Stimulated activated memory B cell treated with anti-CD40 and anti-IgM and Interleukin-4, amounts not matched to agents 10 μg/mL and 1 μg/mL and 100 μg/mL, for 72 hours (primary cell): Measurements from ENCODE around the gene BUD13.
"Not testable (repeated sequence)": the region's sequence is repeated elsewhere in the genome, so short reads cannot be mapped to it uniquely, and the experiment has no call there.

Experiments
- ATAC-seq: fragments of 150-1000 bp; cut with Tn5 transposase; 2 replicates; pipeline ENCODE4 v1.10.0; 2021
- H3K27ac Mint-ChIP-seq: one replicate; pipeline ENCODE4 v1.8.0; 2022; ENCODE audit warnings: mild to moderate bottlenecking, mixed read lengths
- H3K27me3 Mint-ChIP-seq: one replicate; pipeline ENCODE4 v1.8.0; 2022; ENCODE audit warnings: mixed read lengths
- H3K36me3 Mint-ChIP-seq: one replicate; pipeline ENCODE4 v1.8.0; 2022; ENCODE audit warnings: mixed read lengths
- H3K4me1 Mint-ChIP-seq: one replicate; pipeline ENCODE4 v1.8.0; 2022; ENCODE audit warnings: mixed read lengths
- H3K4me3 Mint-ChIP-seq: one replicate; pipeline ENCODE4 v1.8.0; 2022; ENCODE audit warnings: mild to moderate bottlenecking, moderate library complexity, mixed read lengths
- H3K9me3 Mint-ChIP-seq: one replicate; pipeline ENCODE4 v1.8.0; 2022; ENCODE audit warnings: mixed read lengths

Gene BUD13, protein sequence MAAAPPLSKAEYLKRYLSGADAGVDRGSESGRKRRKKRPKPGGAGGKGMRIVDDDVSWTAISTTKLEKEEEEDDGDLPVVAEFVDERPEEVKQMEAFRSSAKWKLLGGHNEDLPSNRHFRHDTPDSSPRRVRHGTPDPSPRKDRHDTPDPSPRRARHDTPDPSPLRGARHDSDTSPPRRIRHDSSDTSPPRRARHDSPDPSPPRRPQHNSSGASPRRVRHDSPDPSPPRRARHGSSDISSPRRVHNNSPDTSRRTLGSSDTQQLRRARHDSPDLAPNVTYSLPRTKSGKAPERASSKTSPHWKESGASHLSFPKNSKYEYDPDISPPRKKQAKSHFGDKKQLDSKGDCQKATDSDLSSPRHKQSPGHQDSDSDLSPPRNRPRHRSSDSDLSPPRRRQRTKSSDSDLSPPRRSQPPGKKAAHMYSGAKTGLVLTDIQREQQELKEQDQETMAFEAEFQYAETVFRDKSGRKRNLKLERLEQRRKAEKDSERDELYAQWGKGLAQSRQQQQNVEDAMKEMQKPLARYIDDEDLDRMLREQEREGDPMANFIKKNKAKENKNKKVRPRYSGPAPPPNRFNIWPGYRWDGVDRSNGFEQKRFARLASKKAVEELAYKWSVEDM

DNA sequence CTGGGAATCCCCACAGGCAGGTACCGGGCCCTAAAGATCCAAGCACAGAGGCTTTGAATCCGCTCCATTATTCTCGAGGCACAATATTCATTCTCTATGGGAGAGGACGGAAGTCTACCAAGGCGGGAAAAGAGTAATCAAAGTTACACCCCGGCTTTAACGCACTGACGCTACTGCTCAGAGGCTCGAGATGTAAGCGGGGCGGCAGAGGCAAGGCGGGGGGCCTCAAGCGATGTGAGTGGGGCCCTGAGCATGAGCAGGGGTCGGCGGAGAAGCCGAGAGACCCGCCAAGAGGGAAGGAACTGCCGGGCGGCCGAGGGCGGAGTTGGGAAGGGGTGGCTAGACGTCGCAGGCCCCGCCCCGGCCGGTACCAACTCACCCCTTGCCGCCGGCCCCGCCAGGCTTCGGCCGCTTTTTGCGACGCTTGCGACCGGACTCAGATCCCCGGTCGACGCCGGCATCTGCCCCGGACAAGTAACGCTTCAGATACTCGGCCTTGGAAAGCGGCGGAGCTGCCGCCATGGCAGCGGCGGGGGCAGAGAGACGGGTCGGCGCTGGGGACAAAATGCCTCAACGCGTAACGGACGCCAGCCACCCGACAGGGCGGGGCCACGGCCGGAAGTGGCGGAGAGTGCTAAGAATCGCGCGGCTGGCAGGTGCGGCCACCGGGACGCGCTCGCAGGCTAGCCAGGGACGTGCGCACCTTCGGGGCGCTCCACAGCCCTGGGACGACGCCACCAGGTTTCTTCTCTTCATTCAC lies at the start of gene BUD13:
Gene BUD13, minus strand, starts transcription at position 545 of the 760 bp plus-strand sequence. Its CDS starts 23 bp downstream, at position 522.
- Mint-ChIP-seq H3K4me1 (peaks cover 37% of the 10 kb centered on the region), H3K27ac (peak within 1 kb of the TSS; percentile 93), H3K27me3 (no peaks in the 10 kb centered on the region), H3K4me3 (peak within 1 kb of the TSS; percentile 99), H3K9me3 (no peaks in the 10 kb centered on the region), H3K36me3 (peaks cover 22% of the 10 kb centered on the region)
- peak; percentile 96 for ATAC-seq

DNA sequence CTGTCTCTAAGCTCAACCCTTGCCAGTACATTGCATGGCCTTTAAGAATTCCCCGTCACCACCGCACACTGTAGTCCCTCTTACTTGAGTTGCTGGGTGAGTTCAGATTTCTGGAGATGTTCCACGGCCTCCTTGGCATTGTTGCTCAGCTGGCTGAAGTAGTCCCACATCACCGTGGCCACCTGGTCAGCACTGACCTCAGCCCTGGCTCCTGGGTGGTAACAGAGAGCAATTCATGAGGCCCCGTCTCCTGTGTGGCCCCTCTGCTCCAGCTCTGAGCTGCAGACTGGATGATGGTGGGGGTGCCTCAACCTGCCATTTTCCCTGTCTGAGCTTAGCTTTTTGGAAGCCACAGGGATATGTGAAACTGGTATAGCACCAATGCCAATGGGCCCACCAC lies 49.8 kb upstream of the BUD13 start:
- no peak overlapping the region for H3K27ac Mint-ChIP-seq
- H3K36me3 Mint-ChIP-seq, result no peaks in the 10 kb centered on the region
- no peaks in the 10 kb centered on the region for H3K9me3 Mint-ChIP-seq
- no peak overlapping the region for H3K4me3 Mint-ChIP-seq
- no peak for ATAC-seq
- no peaks in the 10 kb centered on the region for H3K4me1 Mint-ChIP-seq
- no peaks in the 10 kb centered on the region for H3K27me3 Mint-ChIP-seq

DNA sequence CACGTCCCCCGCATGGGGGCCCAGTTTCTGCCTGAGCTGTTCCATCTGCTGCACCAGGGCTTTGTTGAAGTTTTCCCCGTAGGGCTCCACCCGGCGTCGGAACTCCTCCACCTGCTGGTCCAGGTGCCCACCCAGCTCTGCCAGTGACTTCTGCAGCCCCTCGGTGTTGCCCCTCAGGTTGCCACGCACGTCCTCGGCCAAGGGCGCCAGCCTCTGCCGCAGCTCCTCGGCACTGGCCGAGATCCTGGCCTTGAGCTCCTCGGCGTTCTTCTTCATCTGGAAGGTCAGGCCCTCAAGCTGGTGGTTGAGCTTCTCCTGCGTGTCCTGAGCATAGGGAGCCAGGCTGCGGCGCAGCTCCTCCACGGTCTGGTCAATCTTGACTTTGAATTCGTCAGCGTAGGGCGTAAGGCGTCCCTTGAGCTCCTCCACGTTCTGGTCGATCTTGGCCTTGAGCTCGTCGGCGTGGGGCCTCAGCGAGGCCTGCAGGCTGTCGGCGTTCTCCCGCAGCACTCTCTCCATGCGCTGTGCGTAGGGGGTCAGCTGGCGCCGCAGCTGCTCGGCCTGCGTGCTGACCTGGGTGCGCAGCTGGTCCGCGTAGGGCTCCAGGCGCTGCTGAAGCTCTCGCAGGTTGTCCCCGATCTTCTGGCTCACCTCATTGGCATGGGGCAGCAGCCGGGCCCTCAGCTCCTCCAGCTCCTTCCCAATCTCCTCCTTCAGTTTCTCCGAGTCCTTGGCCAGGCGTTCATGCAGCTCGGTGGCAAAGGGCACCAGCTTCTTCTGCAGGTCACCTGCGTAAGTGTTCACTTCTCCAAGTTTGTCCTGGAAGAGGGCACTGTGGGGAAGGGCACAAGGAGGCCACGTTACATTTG lies 48.5 kb upstream of the BUD13 start:
- Mint-ChIP-seq H3K27ac (no peak overlapping the region), H3K9me3 (no peaks in the 10 kb centered on the region)

DNA sequence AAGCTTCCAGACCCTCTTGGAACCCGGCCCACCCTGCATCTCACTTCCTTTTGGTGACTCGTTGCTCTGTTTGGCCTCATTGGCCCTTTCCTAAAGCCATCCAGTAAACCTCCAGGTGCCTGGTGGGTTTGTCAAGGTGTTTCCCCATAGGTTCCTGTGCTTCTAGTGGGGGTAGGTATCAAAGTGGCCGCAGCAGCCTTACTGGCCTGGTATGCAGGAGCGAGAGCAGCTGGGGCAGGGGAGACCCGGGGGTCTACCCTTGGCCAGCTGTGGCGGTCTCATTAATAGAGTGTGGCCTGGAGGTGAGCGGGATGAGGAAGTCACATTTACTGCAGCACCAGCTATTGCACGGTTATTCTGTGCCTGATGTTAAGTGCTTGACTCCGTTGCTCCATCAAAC lies 46.3 kb upstream of the BUD13 start:
- peaks cover under 1% of the 10 kb centered on the region for H3K27me3 Mint-ChIP-seq
- no peak overlapping the region for H3K4me3 Mint-ChIP-seq
- no peaks in the 10 kb centered on the region for H3K36me3 Mint-ChIP-seq
- ATAC-seq, result no peak
- no peaks in the 10 kb centered on the region for H3K9me3 Mint-ChIP-seq
- no peak overlapping the region for H3K27ac Mint-ChIP-seq
- no peaks in the 10 kb centered on the region for H3K4me1 Mint-ChIP-seq

More for the DNA sequence above, 48.5 kb upstream of the BUD13 start:
- no peak for ATAC-seq
- Mint-ChIP-seq H3K36me3 (no peaks in the 10 kb centered on the region), H3K4me3 (no peak overlapping the region), H3K27me3 (no peaks in the 10 kb centered on the region), H3K4me1 (no peaks in the 10 kb centered on the region)

DNA sequence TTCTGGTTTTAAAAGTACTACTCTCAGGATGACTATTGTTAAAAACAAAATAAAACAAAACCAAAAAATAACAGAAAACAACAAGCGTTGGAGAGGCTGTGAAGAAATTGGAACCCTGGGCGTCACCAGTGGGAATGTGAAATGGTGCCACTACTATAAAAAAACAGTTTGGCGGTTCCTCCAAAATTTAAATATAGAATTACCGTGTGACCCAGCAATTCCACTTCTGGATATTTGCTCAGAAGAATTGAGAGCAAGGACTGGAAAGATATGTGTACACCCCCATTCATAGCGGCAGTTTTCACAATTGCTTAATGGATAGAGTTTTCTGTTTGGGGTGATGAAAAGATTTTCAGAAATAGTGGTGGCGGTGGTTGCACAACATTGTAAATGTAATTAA lies 41.7 kb upstream of the BUD13 start:
- ATAC-seq, result no peak
- H3K36me3 Mint-ChIP-seq, result no peaks in the 10 kb centered on the region

DNA sequence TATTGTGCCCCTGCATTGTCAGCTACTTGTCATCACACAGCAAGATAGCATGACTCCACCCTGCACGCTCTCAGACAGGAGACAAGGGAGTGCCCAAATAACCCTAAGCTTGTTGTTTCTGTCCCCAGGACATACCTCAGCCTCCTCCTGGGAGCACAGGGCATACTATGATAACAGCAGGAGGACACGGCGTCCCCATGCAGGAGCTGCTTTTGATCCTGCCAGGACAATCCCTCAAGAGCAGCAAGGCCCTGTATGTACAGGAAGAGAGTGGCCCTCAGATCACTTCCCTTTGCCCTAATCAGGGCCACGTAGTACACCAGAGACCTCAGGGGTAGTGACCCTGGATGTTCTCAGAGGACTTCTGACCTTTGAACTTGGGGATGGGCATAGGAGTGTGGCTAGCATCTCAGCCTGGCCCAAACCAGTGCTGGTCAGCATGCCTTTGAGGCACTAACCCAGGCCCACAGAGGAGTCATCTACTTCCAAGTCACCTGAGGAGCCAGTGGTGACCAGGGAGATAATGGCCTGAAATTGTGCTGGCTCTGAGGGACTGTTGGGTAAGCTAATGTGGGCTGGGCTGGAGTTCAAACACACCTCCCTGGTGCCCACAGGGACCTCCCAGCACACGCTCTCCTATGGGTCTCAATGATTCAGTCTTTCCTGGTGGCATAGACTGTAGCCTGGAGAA lies 41.1 kb upstream of the BUD13 start:
- Mint-ChIP-seq H3K4me1 (no peaks in the 10 kb centered on the region), H3K4me3 (no peak overlapping the region), H3K36me3 (no peaks in the 10 kb centered on the region), H3K9me3 (no peaks in the 10 kb centered on the region), H3K27ac (no peak overlapping the region), H3K27me3 (peaks cover 10% of the 10 kb centered on the region)
- no peak for ATAC-seq

More for the DNA sequence above, 41.7 kb upstream of the BUD13 start:
- Mint-ChIP-seq H3K27me3 (peaks cover 8% of the 10 kb centered on the region), H3K4me1 (no peaks in the 10 kb centered on the region), H3K27ac (no peak overlapping the region), H3K4me3 (no peak overlapping the region), H3K9me3 (no peaks in the 10 kb centered on the region)

DNA sequence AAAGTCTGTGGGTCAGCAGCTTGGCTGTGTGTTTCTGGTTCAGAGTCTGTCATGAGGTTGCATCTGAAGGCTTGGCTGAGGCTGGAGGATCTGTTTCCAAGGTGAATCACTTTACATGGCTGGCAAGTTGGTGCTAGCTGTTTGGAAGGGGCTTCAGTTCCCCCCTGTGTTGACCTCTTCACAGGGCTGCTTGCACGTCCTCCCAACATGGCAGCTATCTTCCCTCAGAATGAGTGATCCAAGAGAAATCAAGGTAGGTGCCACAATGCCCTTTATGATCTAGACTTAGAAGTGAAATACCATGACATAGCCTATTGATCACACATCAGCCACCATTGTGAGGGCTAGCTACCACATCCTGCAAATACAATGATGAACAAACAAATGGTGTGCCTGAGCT lies 40.4 kb upstream of the BUD13 start:
- no peaks in the 10 kb centered on the region for H3K9me3 Mint-ChIP-seq
- no peak for ATAC-seq
- H3K4me1 Mint-ChIP-seq, result no peaks in the 10 kb centered on the region
- no peak overlapping the region for H3K27ac Mint-ChIP-seq
- H3K36me3 Mint-ChIP-seq, result no peaks in the 10 kb centered on the region
- H3K27me3 Mint-ChIP-seq, result peaks cover 17% of the 10 kb centered on the region
- H3K4me3 Mint-ChIP-seq, result no peak overlapping the region

DNA sequence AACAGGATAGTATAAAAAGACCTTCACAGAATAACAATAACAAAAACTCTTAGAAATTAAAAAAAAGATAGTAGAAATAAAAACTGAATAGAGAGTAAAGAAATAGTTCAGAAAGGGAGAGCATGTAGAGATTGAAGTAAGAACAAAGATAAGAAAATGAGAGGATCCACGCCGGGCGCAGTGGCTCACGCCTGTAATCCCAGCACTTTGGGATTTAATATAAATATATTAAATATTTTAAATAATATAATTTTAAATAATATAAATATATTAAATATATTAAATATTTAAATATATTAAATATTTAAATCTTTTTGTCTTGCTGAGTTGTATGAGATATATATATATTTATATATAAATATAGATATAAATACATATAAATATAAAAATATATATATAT lies 39.3 kb upstream of the BUD13 start:
- ATAC-seq, result no peak
- Mint-ChIP-seq H3K27me3 (peaks cover 28% of the 10 kb centered on the region), H3K4me1 (no peaks in the 10 kb centered on the region), H3K36me3 (no peaks in the 10 kb centered on the region), H3K27ac (no peak overlapping the region), H3K4me3 (no peak overlapping the region), H3K9me3 (no peaks in the 10 kb centered on the region)

DNA sequence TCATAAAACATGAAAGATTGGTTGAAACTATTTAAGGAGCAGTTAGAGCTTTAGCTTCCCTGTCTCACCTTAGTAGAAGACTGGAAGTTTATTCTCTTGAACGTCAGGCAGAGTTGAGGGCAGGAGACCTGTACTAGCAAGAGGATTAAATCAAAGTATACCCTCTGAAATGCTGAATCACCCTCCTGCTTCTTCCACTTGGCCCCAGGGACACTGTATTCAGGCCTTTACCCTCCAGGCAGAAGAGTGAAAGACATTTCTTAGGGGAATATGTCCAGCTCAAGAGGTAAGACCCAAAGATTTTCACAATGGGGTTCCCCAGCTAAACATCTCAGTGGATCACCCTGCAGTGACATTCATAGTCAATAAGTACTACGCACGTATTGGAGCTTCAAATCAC lies 38.4 kb upstream of the BUD13 start:
- no peaks in the 10 kb centered on the region for H3K9me3 Mint-ChIP-seq

DNA sequence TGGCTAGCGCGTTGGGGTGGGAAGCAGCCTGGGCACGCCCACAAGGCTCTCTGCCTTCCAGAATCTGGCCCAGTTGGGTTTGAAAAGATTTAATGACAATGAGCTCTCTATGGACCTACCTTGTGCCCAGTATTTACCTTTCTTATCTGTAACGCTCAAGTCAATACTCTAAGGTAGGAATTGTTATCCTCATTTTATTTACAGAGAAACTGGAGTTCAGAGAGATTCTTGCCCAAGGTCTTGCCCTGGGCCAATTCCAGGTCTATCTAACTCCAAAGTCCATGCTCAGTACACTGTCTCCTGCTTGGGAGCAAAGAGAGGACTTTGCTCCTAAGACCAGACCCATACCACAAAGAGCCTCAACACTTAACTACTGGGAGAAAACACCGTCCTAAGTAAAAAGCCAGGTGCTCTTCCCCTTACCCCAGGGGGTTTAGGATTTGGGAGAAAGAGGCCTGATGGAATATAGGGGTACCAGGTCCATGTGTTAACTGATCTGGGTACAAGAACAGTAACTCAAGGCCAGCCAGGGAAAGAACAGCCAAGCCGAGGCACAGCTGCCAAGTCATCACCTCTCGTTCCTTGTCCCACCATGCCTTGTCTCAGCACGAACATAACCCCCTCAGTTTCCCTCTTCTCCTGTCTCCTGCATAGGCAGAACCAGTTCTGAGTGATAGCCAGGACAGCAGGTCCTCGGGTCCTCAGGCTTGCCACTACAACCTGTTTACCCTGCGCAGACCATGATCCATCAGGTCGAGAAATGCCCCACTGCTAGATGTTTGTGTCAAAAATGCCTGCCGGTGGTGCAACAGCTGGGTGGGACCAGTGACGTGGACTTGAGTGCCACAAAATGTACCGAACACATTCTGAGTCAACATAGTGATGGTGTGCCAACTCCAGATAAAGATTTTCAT lies 35.7 kb upstream of the BUD13 start:
- H3K36me3 Mint-ChIP-seq, result no peaks in the 10 kb centered on the region

More for the DNA sequence above, 38.4 kb upstream of the BUD13 start:
- Mint-ChIP-seq H3K36me3 (no peaks in the 10 kb centered on the region), H3K27me3 (peaks cover 36% of the 10 kb centered on the region), H3K27ac (no peak overlapping the region), H3K4me3 (no peak overlapping the region), H3K4me1 (no peaks in the 10 kb centered on the region)
- ATAC-seq, result no peak

DNA sequence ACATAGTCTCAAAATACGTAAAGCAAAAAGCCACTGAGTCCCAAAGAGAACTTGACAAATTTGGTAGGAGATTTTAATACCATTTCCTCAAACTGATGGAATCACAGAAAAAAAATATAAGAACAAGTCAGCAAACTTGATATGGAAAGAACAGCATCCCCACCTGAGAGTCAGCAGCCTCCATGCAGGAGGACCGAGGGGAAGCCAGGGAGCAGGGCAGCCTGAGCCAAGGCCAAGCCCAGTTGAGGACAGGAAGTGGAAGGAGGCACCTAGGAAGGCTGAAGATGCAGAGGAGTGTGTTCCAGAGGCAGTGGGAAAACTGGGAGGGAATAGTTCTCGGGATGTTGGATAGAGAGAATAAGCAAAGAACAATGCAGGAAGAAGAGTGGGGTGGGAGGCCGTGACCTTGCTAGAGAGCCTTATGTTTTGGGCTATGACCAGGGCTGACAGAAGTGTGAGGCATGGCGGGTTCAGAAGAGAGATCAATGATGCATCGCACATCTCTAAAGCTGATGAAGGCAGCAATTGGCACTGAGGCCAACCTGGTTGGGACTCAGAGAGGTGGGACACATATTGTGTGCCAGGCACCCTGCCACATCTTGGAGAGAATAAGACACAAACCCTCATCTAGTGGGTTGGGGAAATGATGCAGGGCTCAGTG lies 34.9 kb upstream of the BUD13 start:
- Mint-ChIP-seq H3K36me3 (no peaks in the 10 kb centered on the region), H3K27me3 (peaks cover 28% of the 10 kb centered on the region), H3K9me3 (no peaks in the 10 kb centered on the region), H3K4me3 (no peak overlapping the region), H3K27ac (no peak overlapping the region), H3K4me1 (no peaks in the 10 kb centered on the region)
- ATAC-seq, result no peak

More for the DNA sequence above, 35.7 kb upstream of the BUD13 start:
- no peak overlapping the region for H3K27ac Mint-ChIP-seq
- ATAC-seq, result no peak
- H3K9me3 Mint-ChIP-seq, result no peaks in the 10 kb centered on the region
- H3K4me3 Mint-ChIP-seq, result no peak overlapping the region
- peaks cover 30% of the 10 kb centered on the region for H3K27me3 Mint-ChIP-seq
- H3K4me1 Mint-ChIP-seq, result no peaks in the 10 kb centered on the region

DNA sequence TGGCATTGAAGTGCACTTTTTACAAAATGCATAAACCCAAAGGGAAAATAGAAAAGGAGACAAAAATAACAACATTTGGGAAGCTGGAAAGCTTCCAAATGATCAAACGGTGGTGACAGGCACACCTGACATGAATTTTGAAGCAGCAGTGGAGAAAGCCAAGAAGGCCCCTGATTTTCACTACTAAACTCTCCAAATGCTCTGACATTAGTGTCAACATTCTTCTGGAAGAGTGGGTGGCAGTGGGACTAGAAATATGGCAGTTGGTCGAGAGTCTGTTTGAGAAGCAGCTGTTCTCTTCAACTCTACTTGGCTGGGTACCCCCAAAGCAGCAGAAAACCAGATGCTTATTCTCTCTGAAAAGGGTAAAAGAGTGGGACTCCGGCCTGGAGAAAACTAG lies 31.2 kb upstream of the BUD13 start:
- no peaks in the 10 kb centered on the region for H3K4me1 Mint-ChIP-seq
- no peak overlapping the region for H3K4me3 Mint-ChIP-seq
- no peaks in the 10 kb centered on the region for H3K36me3 Mint-ChIP-seq
- no peaks in the 10 kb centered on the region for H3K9me3 Mint-ChIP-seq
- peaks cover 34% of the 10 kb centered on the region for H3K27me3 Mint-ChIP-seq
- ATAC-seq, result no peak
- H3K27ac Mint-ChIP-seq, result no peak overlapping the region

DNA sequence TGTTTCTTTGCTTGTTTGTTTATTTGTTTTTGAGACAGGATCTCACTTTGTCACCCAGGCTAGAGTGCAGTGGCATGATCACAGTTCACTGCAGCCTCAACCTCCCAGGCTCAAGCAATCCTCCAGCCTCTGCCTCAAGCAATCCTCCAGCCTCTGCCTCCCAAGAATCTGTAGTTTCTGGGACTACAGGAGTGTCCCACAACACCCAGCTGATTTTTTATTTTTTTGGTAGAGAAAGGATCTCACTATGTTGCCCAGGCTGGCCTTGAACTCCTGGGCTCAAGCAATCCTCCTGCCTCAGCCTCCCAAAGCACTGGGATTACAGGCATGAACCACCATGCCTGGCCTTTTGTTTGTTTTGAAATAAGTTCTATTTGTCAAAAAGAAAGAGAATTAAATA lies 28.9 kb upstream of the BUD13 start:
- H3K27ac Mint-ChIP-seq, H3K4me3 Mint-ChIP-seq, H3K4me1 Mint-ChIP-seq, H3K9me3 Mint-ChIP-seq, ATAC-seq, H3K36me3 Mint-ChIP-seq: not testable (repeated sequence)
- H3K27me3 Mint-ChIP-seq, result peaks cover 20% of the 10 kb centered on the region
